Measurements from ENCODE around the gene PDE4DIP.
"Not testable (repeated sequence)": the region's sequence is repeated elsewhere in the genome, so short reads cannot be mapped to it uniquely, and the experiment has no call there.

DNA sequence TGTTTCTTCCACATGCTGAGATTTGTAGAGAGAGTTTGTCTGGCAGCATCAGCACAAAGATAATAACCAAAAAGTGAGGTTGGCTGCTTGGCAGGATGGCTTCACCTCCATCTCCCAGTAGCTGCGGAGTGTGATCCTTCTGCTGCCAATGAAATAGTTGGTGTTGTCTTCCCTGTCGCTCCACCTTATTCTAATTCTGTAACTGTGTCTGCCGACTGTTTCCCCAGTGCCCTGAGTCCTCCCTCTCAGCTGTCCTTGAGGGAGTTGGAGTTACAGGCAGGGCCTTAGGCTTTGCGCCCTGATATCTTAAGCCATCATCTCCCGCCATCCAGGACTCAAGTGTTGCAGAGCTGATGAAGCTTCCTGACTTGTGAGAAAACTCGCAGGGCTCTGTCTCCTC lies 153.2 kb downstream of the PDE4DIP start:
- TF ChIP-seq, protein P1, sequence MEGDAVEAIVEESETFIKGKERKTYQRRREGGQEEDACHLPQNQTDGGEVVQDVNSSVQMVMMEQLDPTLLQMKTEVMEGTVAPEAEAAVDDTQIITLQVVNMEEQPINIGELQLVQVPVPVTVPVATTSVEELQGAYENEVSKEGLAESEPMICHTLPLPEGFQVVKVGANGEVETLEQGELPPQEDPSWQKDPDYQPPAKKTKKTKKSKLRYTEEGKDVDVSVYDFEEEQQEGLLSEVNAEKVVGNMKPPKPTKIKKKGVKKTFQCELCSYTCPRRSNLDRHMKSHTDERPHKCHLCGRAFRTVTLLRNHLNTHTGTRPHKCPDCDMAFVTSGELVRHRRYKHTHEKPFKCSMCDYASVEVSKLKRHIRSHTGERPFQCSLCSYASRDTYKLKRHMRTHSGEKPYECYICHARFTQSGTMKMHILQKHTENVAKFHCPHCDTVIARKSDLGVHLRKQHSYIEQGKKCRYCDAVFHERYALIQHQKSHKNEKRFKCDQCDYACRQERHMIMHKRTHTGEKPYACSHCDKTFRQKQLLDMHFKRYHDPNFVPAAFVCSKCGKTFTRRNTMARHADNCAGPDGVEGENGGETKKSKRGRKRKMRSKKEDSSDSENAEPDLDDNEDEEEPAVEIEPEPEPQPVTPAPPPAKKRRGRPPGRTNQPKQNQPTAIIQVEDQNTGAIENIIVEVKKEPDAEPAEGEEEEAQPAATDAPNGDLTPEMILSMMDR (IDR thresholded peaks at IDR 0.05), result not testable (repeated sequence)
- TF ChIP-seq EZH2 (IDR thresholded peaks at IDR 0.05), result not testable (repeated sequence)
